IMR-90 (cell line): ENCODE measurements around the gene UGT2A2. TPM values are rescaled to one million over a fixed set of nuclear protein-coding genes. Genes with fewer than 3 reads are reported as not detected.

ENCODE experiments used
- ATAC-seq: fragments of 200-7000 bp; cut with Tn5 transposase; 2 replicates; pipeline ENCODE4 v1.9.1; 2020; ENCODE audit warnings: low read depth, mild to moderate bottlenecking, moderate library complexity
- BruUV-seq: library from RNA; stranded (reverse); fragments of 400-500 nt; replicated peaks from 2 replicates; lab custom pipeline; 2021; lab: Mats Ljungman, UMichigan
- CTCF ChIA-PET: fragments of 300-600 bp; formaldehyde crosslinking; extraction: SDS; loops from one replicate; lab custom pipeline; 2021; ENCODE audit warnings: antibody characterized with exemption; lab: Yijun Ruan, JAX
- POLR2A ChIA-PET: fragments of 300-600 bp; sonication (Branson Sonifier 250); formaldehyde crosslinking; loops from one replicate; lab custom pipeline; 2022; ENCODE audit warnings: antibody characterized with exemption; ENCODE audit not compliant: unreplicated experiment; lab: Charles Lee
- DNase-seq: peaks from one replicate; pipeline ENCODE4 v3.0.0; 2013
- H2AFZ ChIP-seq: replicated peaks from 2 replicates; pipeline ENCODE3; 2013; ENCODE audit warnings: low read length, mild to moderate bottlenecking; ENCODE audit not compliant: poor library complexity
- H2AK5ac ChIP-seq: 2 replicates; pipeline ENCODE4 v1.6.1; 2013; ENCODE audit warnings: low read depth, low read length, inconsistent platforms
- H2AK9ac ChIP-seq: replicated peaks from 2 replicates; pipeline ENCODE3; 2013; ENCODE audit warnings: mild to moderate bottlenecking, low read depth, low read length, moderate library complexity; ENCODE audit not compliant: poor library complexity
- H2BK120ac ChIP-seq: 2 replicates; pipeline ENCODE4 v1.6.1; 2013; ENCODE audit warnings: low read depth, low read length, inconsistent platforms
- H2BK15ac ChIP-seq: 3 replicates; pipeline ENCODE4 v1.6.1; 2013; ENCODE audit warnings: low read depth, low read length, inconsistent platforms
- H2BK20ac ChIP-seq: 2 replicates; pipeline ENCODE4 v1.6.1; 2013; ENCODE audit warnings: low read depth, mild to moderate bottlenecking, inconsistent platforms, low read length, moderate library complexity
- H2BK5ac ChIP-seq: 2 replicates; pipeline ENCODE4 v1.6.1; 2013; ENCODE audit warnings: mild to moderate bottlenecking, low read depth, low read length, inconsistent platforms; ENCODE audit not compliant: poor library complexity, severe bottlenecking
- H3K14ac ChIP-seq: replicated peaks from 2 replicates; pipeline ENCODE4 v1.6.1; 2013; ENCODE audit warnings: low read depth, low read length, inconsistent platforms
- H3K18ac ChIP-seq: 2 replicates; pipeline ENCODE4 v1.6.1; 2013; ENCODE audit warnings: low read depth, low read length, control low read depth
- H3K23ac ChIP-seq: 2 replicates; pipeline ENCODE4 v1.6.1; 2013; ENCODE audit warnings: low read depth, low read length, inconsistent platforms
- H3K27ac ChIP-seq: 2 replicates; pipeline ENCODE4 v1.5.1; 2013; ENCODE audit warnings: mild to moderate bottlenecking, control low read depth, low read length; ENCODE audit not compliant: insufficient read depth
- H3K27me3 ChIP-seq: 2 replicates; pipeline ENCODE4 v1.6.1; 2013; ENCODE audit warnings: low read length; ENCODE audit not compliant: control insufficient read depth, insufficient read depth
- H3K36me3 ChIP-seq: 2 replicates; pipeline ENCODE4 v1.6.1; 2013; ENCODE audit warnings: low read length, mixed read lengths; ENCODE audit not compliant: control insufficient read depth, insufficient read depth
- H3K4ac ChIP-seq: 2 replicates; pipeline ENCODE4 v1.6.1; 2013; ENCODE audit warnings: low read depth, low read length, inconsistent platforms
- H3K4me1 ChIP-seq: 2 replicates; pipeline ENCODE4 v1.6.1; 2013; ENCODE audit warnings: low read length, mixed read lengths; ENCODE audit not compliant: control insufficient read depth, insufficient read depth
- H3K4me2 ChIP-seq: 2 replicates; pipeline ENCODE4 v1.6.1; 2013; ENCODE audit warnings: low read depth, mild to moderate bottlenecking, control low read depth, low read length, moderate library complexity
- H3K4me3 ChIP-seq: 2 replicates; pipeline ENCODE4 v1.5.1; 2013; ENCODE audit warnings: low read depth, mild to moderate bottlenecking, control low read depth, low read length, moderate library complexity; ENCODE audit not compliant: insufficient read depth
- H3K56ac ChIP-seq: 2 replicates; pipeline ENCODE4 v1.6.1; 2013; ENCODE audit warnings: low read length, inconsistent platforms; ENCODE audit not compliant: insufficient read depth; ENCODE audit errors: extremely low read depth
- H3K79me1 ChIP-seq, 2 experiments: 2 replicates each; pipeline ENCODE4 v1.6.1; 2013; ENCODE audit warnings: low read length in 2 of 2, inconsistent platforms in 1 of 2, low read depth in 1 of 2
- H3K9ac ChIP-seq: 2 replicates; pipeline ENCODE4 v1.6.1; 2013; ENCODE audit warnings: low read depth, low read length, control low read depth
- H3K9me1 ChIP-seq: 2 replicates; pipeline ENCODE4 v1.6.1; 2013; ENCODE audit warnings: low read length, inconsistent platforms; ENCODE audit not compliant: insufficient read depth
- H3K9me3 ChIP-seq: 2 replicates; pipeline ENCODE4 v1.6.1; 2013; ENCODE audit warnings: low read length; ENCODE audit not compliant: control insufficient read depth, insufficient read depth
- H4K20me1 ChIP-seq: 2 replicates; pipeline ENCODE4 v1.6.1; 2013; ENCODE audit warnings: low read length, inconsistent platforms; ENCODE audit not compliant: insufficient read depth
- H4K5ac ChIP-seq: 2 replicates; pipeline ENCODE4 v1.6.1; 2013; ENCODE audit warnings: mild to moderate bottlenecking, low read depth, low read length, control low read depth
- H4K8ac ChIP-seq, 2 experiments: 2 replicates each; pipeline ENCODE4 v1.6.1; 2013; ENCODE audit warnings: low read depth in 2 of 2, low read length in 2 of 2, control low read depth in 1 of 2, inconsistent platforms in 1 of 2
- H4K91ac ChIP-seq: 2 replicates; pipeline ENCODE4 v1.6.1; 2013; ENCODE audit warnings: low read depth, low read length, inconsistent platforms; ENCODE audit not compliant: insufficient read depth
- CHD1 ChIP-seq: IDR thresholded peaks from 2 replicates; pipeline ENCODE4 v1.6.1; 2012; ENCODE audit warnings: low read depth, low read length, improper control_type of control experiment
- ELK1 ChIP-seq: fragments of 150-350 bp; IDR thresholded peaks from 2 replicates; pipeline ENCODE4 v1.6.1; 2016; ENCODE audit warnings: low read depth, mild to moderate bottlenecking, low read length, moderate library complexity, borderline replicate concordance
- POLR2A ChIP-seq: IDR thresholded peaks from 2 replicates; pipeline ENCODE4 v1.6.1; 2012; ENCODE audit warnings: mild to moderate bottlenecking, low read depth, low read length
- RCOR1 ChIP-seq: IDR thresholded peaks from 2 replicates; pipeline ENCODE4 v1.6.1; 2012; ENCODE audit warnings: mild to moderate bottlenecking, low read length, improper control_type of control experiment; ENCODE audit not compliant: insufficient replicate concordance
- WGBS, 2 experiments: methylation state at CpG; one replicate each; pipeline versions ENCODE4 v1.1.5 to v1.1.7; 2013; ENCODE audit warnings: missing lambda C conversion rate in 2 of 2; ENCODE audit not compliant: insufficient read length in 1 of 2; ENCODE audit errors: extremely low coverage in 2 of 2; 5-methylcytosine and 5-hydroxymethylcytosine counted together
- dilution Hi-C: fragments of 300-500 bp; cut with HindIII; formaldehyde crosslinking; loops from one replicate; pipeline ENCODE4 v1.14.3; 2018; ENCODE audit warnings: low sequenced_read_pairs; ENCODE audit not compliant: unreplicated experiment
- in situ Hi-C: fragments of 300-500 bp; cut with MboI; formaldehyde crosslinking; loops from 3 replicates; pipeline ENCODE4 v1.14.3; 2019; ENCODE audit warnings: low sequenced_read_pairs, inconsistent platforms, mixed read lengths
- intact Hi-C: fragments of 100-400 bp; cut with micrococcal nuclease; formaldehyde crosslinking; loops from 2 replicates; pipeline ENCODE4 v1.10.0; 2022
- polyA plus RNA-seq, 3 experiments: library from polyadenylated mRNA; depleted of rRNA; stranded (reverse); fragments of >200 nt; gene quantifications; 2 replicates each; pipeline ENCODE4 v1.2.3, GENCODE V29; 2012; ENCODE audit warnings: low replicate concordance in 1 of 3
- total RNA-seq: library from RNA; depleted of rRNA; stranded (reverse); fragments of >200 nt; gene quantifications from 2 replicates; pipeline ENCODE4 v1.2.3, GENCODE V29; 2012
- TF ChIP-seq, protein P1 (sequence below): fragments of 150-350 bp; IDR thresholded peaks from 2 replicates; pipeline ENCODE4 v1.6.1; 2017; ENCODE audit warnings: mild to moderate bottlenecking, antibody characterized with exemption, low read length, low read depth

Gene UGT2A2
- total and polyA plus RNA-seq, 2 of the 4 experiments (the other 2 are of a cell fraction), result not detected

GRCh38 chr4:69568787-69569186 is 70.7 kb downstream of the UGT2A2 start:
- Histone ChIP-seq H3K4me3 (no peak overlapping the region), H3K79me1 (no peaks in the 10 kb centered on the region), H3K9me3 (0 out of 2 replicates have a peak, but pooled peaks cover 2% of the 10 kb centered on the region), H3K27me3 (no peaks in the 10 kb centered on the region), H2BK5ac (no peak overlapping the region), H2AK9ac (no peak overlapping the region), H4K5ac (no peak overlapping the region), H3K4me1 (no peaks in the 10 kb centered on the region), H2BK120ac (no peak overlapping the region), H3K56ac (no peak overlapping the region), H4K20me1 (no peaks in the 10 kb centered on the region), H3K14ac (no peak overlapping the region), H3K4me2 (no peak overlapping the region), H4K91ac (no peak overlapping the region), H3K9me1 (no peaks in the 10 kb centered on the region), H2AFZ (no peak overlapping the region), H3K36me3 (no peaks in the 10 kb centered on the region), H3K27ac (no peak overlapping the region), H3K4ac (no peak overlapping the region), H2AK5ac (no peak overlapping the region), H3K9ac (no peak overlapping the region), H3K23ac (no peak overlapping the region), H2BK20ac (no peak overlapping the region), H3K18ac (no peak overlapping the region), H4K8ac (no peak overlapping the region), H2BK15ac (no peak overlapping the region)
- dilution Hi-C loops, result no loop called here
- POLR2A ChIA-PET, result no interaction called here
- ATAC-seq (no peak), DNase-seq (no peak)
- TF ChIP-seq ELK1 (no peak), CHD1 (no peak), POLR2A (no peak), RCOR1 (no peak)
- TF ChIP-seq, protein P1, sequence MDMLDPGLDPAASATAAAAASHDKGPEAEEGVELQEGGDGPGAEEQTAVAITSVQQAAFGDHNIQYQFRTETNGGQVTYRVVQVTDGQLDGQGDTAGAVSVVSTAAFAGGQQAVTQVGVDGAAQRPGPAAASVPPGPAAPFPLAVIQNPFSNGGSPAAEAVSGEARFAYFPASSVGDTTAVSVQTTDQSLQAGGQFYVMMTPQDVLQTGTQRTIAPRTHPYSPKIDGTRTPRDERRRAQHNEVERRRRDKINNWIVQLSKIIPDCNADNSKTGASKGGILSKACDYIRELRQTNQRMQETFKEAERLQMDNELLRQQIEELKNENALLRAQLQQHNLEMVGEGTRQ, result no peak
- intact Hi-C loops, result no loop called here
- no TSS peak for BruUV-seq
- in situ Hi-C loops, result no loop called here
- CTCF ChIA-PET, result no interaction called here
- no CpG with 5 or more reads among the region's 1 CpG for WGBS, 2 experiments
